MCF 10A (cell line): ENCODE data around the gene CYP4Z1. TPM values are rescaled to one million over a fixed set of nuclear protein-coding genes. Genes with fewer than 3 reads are reported as not detected.
A peak's percentile ranks its signal among the peaks of the same experiment; 100 is the strongest.
"Not testable (repeated sequence)": the region's sequence is repeated elsewhere in the genome, so short reads cannot be mapped to it uniquely, and the experiment has no call there.

Experiments
- BruUV-seq: library from RNA; stranded (reverse); fragments of 400-500 nt; replicated peaks from 2 replicates; lab custom pipeline; 2021; lab: Mats Ljungman, UMichigan
- CTCF ChIA-PET: fragments of 300-600 bp; sonication (Branson Sonifier 250); formaldehyde crosslinking; extraction: SDS; loops from one replicate; lab custom pipeline; 2021; ENCODE audit warnings: antibody characterized with exemption, inconsistent platforms; lab: Yijun Ruan, JAX
- POLR2A ChIA-PET: fragments of 300-600, 350-650 bp; sonication (Branson Sonifier 250); formaldehyde crosslinking; extraction: SDS; loops from one replicate; lab custom pipeline; 2020; ENCODE audit warnings: antibody characterized with exemption, inconsistent platforms; lab: Yijun Ruan, JAX
- DNase-seq: peaks from one replicate; pipeline ENCODE4 v3.0.0-alpha.2; 2018; ENCODE audit not compliant: unreplicated experiment
- H3K27ac Mint-ChIP-seq: one replicate; pipeline ENCODE4 v1.8.0; 2022; ENCODE audit warnings: mild to moderate bottlenecking, low read depth, mixed read lengths; ENCODE audit not compliant: unreplicated experiment
- H3K27me3 Mint-ChIP-seq: one replicate; pipeline ENCODE4 v1.8.0; 2022; ENCODE audit warnings: mixed read lengths; ENCODE audit not compliant: insufficient read depth, unreplicated experiment
- H3K36me3 Mint-ChIP-seq: one replicate; pipeline ENCODE4 v1.8.0; 2022; ENCODE audit warnings: mild to moderate bottlenecking, moderate library complexity, mixed read lengths; ENCODE audit not compliant: insufficient read depth, unreplicated experiment
- H3K4me1 Mint-ChIP-seq: one replicate; pipeline ENCODE4 v1.8.0; 2022; ENCODE audit warnings: mixed read lengths; ENCODE audit not compliant: insufficient read depth, unreplicated experiment
- H3K4me3 Mint-ChIP-seq: one replicate; pipeline ENCODE4 v1.8.0; 2022; ENCODE audit warnings: mild to moderate bottlenecking, moderate library complexity, mixed read lengths; ENCODE audit not compliant: unreplicated experiment
- H3K9me3 Mint-ChIP-seq: one replicate; pipeline ENCODE4 v1.8.0; 2022; ENCODE audit warnings: mixed read lengths; ENCODE audit not compliant: unreplicated experiment
- intact Hi-C: fragments of 100-400 bp; cut with micrococcal nuclease; formaldehyde crosslinking; loops from 2 replicates; pipeline ENCODE4 v1.14.1; 2022
- total RNA-seq: library from RNA; stranded (reverse); gene quantifications from 2 replicates; pipeline ENCODE4 v1.2.3, GENCODE V29; 2022
- TF ChIP-seq, protein P1 (sequence below): fragments of 200-600 bp; IDR thresholded peaks from one replicate; pipeline ENCODE4 v1.8.0; 2022; ENCODE audit warnings: antibody characterized with exemption, mild to moderate bottlenecking; ENCODE audit not compliant: unreplicated experiment

CYP4Z1 gene
- total RNA-seq, 1 experiment from 2014 or later, result not detected

DNA sequence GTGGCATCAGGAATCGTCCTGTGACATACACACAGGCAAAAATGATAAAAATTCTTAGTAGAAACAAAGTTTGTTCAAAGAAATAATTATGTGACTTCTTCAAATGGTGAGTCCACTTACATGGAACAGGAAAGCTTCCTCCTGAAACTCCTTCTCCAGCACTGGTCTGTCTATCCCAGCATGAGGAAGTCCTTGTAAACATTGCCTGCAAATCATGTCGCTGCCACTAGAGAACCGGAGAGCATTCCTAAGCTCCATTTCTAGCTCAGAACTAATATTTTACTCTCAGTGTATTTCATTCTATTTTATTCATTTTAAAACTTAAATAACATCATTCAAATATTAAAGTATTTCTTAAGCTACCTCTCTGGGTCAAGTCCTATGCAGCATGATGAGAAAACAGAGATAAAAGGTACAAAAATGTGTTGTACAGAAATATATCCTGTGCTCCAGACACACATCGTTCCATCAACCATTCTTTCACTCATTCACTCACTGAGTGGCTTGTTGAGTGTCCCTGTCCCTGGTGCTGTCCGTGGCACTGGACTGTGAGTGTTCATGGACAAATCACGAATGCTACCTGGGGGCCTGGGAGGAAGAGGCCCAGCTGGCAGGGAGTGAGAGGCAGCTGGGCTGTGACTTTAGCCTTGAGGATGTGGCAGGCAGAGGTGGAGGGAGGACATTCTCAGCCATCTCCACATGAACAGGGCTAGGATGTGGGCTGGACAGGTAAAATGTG, 80.2 kb downstream of the CYP4Z1 start:
- TF ChIP-seq, protein P1, sequence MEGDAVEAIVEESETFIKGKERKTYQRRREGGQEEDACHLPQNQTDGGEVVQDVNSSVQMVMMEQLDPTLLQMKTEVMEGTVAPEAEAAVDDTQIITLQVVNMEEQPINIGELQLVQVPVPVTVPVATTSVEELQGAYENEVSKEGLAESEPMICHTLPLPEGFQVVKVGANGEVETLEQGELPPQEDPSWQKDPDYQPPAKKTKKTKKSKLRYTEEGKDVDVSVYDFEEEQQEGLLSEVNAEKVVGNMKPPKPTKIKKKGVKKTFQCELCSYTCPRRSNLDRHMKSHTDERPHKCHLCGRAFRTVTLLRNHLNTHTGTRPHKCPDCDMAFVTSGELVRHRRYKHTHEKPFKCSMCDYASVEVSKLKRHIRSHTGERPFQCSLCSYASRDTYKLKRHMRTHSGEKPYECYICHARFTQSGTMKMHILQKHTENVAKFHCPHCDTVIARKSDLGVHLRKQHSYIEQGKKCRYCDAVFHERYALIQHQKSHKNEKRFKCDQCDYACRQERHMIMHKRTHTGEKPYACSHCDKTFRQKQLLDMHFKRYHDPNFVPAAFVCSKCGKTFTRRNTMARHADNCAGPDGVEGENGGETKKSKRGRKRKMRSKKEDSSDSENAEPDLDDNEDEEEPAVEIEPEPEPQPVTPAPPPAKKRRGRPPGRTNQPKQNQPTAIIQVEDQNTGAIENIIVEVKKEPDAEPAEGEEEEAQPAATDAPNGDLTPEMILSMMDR, result no peak
- Mint-ChIP-seq H3K27me3 (no peaks in the 10 kb centered on the region), H3K27ac (no peak overlapping the region), H3K9me3 (no peaks in the 10 kb centered on the region), H3K36me3 (no peaks in the 10 kb centered on the region), H3K4me1 (peaks cover 6% of the 10 kb centered on the region), H3K4me3 (no peak overlapping the region)
- intact Hi-C loops, result no loop called here
- no peak for DNase-seq
- CTCF ChIA-PET, result interaction anchor here (1.4 kb wide), 1 partner anchor 28 kb away, joined by 4 read pairs; no protein-coding TSS in a partner anchor
- no TSS peak for BruUV-seq
- POLR2A ChIA-PET, result no interaction called here

DNA sequence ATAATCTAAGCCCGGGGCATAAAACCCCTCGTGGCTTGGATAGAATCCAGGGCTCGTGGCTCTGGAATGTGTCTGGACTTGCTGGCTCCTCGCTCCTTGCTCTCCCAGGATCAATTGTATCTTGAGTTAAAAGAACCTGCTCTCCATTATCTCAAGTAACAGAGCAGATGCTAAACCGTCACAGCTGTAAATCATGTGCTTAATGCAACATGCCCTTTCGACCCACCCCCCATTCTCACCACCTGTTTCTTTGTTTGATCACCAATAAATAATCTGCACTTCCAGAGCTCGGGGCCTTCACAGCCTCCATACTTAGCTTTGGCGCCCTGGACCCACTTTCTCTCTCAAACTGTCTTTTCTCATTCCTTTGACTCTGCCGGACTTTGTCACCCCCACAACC, 82.1 kb downstream of the CYP4Z1 start:
- H3K36me3 Mint-ChIP-seq, H3K27ac Mint-ChIP-seq, DNase-seq, intact Hi-C loops, H3K4me1 Mint-ChIP-seq, BruUV-seq, H3K9me3 Mint-ChIP-seq, H3K27me3 Mint-ChIP-seq, H3K4me3 Mint-ChIP-seq: not testable (repeated sequence)
- CTCF ChIA-PET, result interaction anchor here (0.6 to 0.7 kb wide), 2 partner anchors 16 to 26 kb away, joined by 3 to 6 read pairs; no protein-coding TSS in a partner anchor
- POLR2A ChIA-PET, result interaction anchor here (0.6 kb wide), 1 partner anchor 40 kb away, joined by 4 read pairs; no protein-coding TSS in a partner anchor

DNA sequence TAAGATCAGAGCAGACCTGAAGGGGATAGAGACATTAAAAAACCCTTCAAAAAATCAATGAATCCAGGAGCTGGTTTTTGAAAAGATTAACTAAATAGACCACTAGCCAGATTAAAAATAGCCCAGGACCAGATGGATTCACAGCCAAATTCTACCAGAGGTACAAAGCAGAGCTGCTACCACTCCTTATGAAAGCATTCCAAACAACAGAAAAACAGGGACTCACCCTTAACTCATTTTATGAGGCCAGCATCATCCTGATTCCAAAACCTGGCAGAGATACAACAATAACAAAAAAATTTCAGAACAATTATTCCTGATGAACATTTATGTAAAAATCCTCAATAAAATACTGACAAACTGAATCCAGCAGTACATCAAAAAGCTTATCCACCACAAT, 89.4 kb downstream of the CYP4Z1 start:
- BruUV-seq, result not testable (repeated sequence)

DNA sequence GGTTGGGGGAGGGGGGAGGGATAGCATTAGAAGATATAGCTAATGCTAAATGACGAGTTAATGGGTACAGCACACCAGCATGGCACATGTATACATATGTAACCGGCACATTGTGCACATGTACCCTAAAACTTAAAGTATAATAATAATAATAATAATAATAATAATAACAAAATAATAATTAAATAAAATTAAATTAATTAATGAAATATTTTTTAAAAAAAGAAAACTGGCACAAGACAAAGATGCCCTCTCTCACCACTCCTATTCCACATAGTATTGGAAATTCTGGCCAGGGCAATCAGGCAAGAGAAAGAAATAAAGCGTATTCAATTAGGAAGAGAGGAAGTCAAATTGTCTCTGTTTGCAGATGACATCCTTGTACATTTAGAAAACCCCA, 90.9 kb downstream of the CYP4Z1 start:
- BruUV-seq, H3K27ac Mint-ChIP-seq, H3K9me3 Mint-ChIP-seq, DNase-seq, H3K27me3 Mint-ChIP-seq, H3K36me3 Mint-ChIP-seq, intact Hi-C loops, POLR2A ChIA-PET, H3K4me3 Mint-ChIP-seq, CTCF ChIA-PET: not testable (repeated sequence)
- H3K4me1 Mint-ChIP-seq, result peaks cover 14% of the 10 kb centered on the region

More for the DNA sequence above, 89.4 kb downstream of the CYP4Z1 start:
- DNase-seq, intact Hi-C loops, POLR2A ChIA-PET, H3K4me3 Mint-ChIP-seq, H3K9me3 Mint-ChIP-seq, H3K27me3 Mint-ChIP-seq, H3K36me3 Mint-ChIP-seq: not testable (repeated sequence)
- peaks cover 14% of the 10 kb centered on the region for H3K4me1 Mint-ChIP-seq
- CTCF ChIA-PET, result interaction anchor here (1.2 kb wide), 1 partner anchor 18 kb away, joined by 3 read pairs; no protein-coding TSS in a partner anchor
- H3K27ac Mint-ChIP-seq, result peak overlapping the region; percentile 37

DNA sequence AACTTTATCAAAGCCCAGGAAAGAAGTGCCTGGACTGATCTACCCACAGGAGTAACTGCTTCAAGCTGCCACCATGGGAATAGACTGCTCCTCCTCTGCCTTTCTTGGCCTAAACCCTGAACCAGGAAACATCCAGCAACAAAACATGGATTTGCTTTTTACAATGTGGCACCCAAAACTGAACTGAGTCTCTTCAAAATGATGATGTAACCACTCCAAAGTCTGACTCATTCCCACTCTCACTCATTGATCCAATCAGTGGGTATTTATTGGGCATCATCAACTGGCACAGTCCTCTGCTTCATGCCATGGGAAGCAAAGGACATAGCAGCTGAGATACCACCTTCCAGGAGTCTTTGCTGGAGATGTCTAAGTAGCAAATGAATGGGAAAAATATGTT, 93.7 kb downstream of the CYP4Z1 start:
- POLR2A ChIA-PET, result no interaction called here
- TF ChIP-seq, protein P1, result no peak
- H3K27me3 Mint-ChIP-seq, result no peaks in the 10 kb centered on the region

More for the DNA sequence above, 93.7 kb downstream of the CYP4Z1 start:
- intact Hi-C loops, result no loop called here
- BruUV-seq, result no TSS peak
- H3K4me3 Mint-ChIP-seq, result no peak overlapping the region
- CTCF ChIA-PET, result interaction anchor here (1.3 to 1.4 kb wide), 2 partner anchors 13 to 714 kb away, joined by 4 read pairs; no protein-coding TSS in a partner anchor
- no peak for DNase-seq
- peaks cover 10% of the 10 kb centered on the region for H3K4me1 Mint-ChIP-seq
- no peak overlapping the region for H3K27ac Mint-ChIP-seq
- H3K9me3 Mint-ChIP-seq, result no peaks in the 10 kb centered on the region
- no peaks in the 10 kb centered on the region for H3K36me3 Mint-ChIP-seq
